PC-3 (cell line): Measurements from ENCODE around the gene CFAP206.

Experiments
- CTCF ChIP-seq: fragments of 300-600 bp; sonication (generic); conservative IDR thresholded peaks from 2 replicates; pipeline ENCODE4 v1.5.1; 2017; ENCODE audit warnings: antibody characterized with exemption, low read depth, mild to moderate bottlenecking, low read length
- EZH2 ChIP-seq: fragments of 300-600 bp; sonication (generic); IDR thresholded peaks from one replicate; pipeline ENCODE4 v1.6.1; 2017; ENCODE audit warnings: antibody characterized with exemption, mild to moderate bottlenecking, low read length; ENCODE audit not compliant: unreplicated experiment

- TF ChIP-seq EZH2 (no peak), CTCF (no peak)
Observed at GRCh38 chr6:87487555-87487954, 79.8 kb downstream of the CFAP206 start.
